Mucosa of descending colon (tissue), 3 donors: ENCODE results near the gene HDAC4. TPM values are rescaled to one million over a fixed set of nuclear protein-coding genes. Genes with fewer than 3 reads are reported as not detected.
A peak's percentile ranks its signal among the peaks of the same experiment; 100 is the strongest.
"Not testable (repeated sequence)": the region's sequence is repeated elsewhere in the genome, so short reads cannot be mapped to it uniquely, and the experiment has no call there.

Source experiments
- ATAC-seq: fragments of 200-7000 bp; cut with Tn5 transposase; one replicate; pipeline ENCODE4 v1.9.1; 2020; ENCODE audit warnings: mild to moderate bottlenecking, moderate library complexity
- DNase-seq, 3 donors: peaks; one replicate each; pipeline ENCODE4 v3.0.0-alpha.2; 2020
- H3K36me3 ChIP-seq: fragments of 200-600 bp; one replicate; pipeline ENCODE4 v1.8.0; 2021; ENCODE audit warnings: low read depth, mild to moderate bottlenecking
- H3K4me1 ChIP-seq: fragments of 200-600 bp; one replicate; pipeline ENCODE4 v1.8.0; 2021; ENCODE audit warnings: low read depth, mild to moderate bottlenecking
- H3K4me3 ChIP-seq: fragments of 200-600 bp; one replicate; pipeline ENCODE4 v1.8.0; 2021; ENCODE audit warnings: mild to moderate bottlenecking
- H3K9me3 ChIP-seq: fragments of 200-600 bp; one replicate; pipeline ENCODE4 v1.8.0; 2021; ENCODE audit warnings: mild to moderate bottlenecking
- intact Hi-C, 2 donors: fragments of 100-400 bp; cut with DNase I in 1 of 2; cut with micrococcal nuclease in 1 of 2; formaldehyde crosslinking; loops; one replicate each; pipeline versions ENCODE4 v1.11.0 to v1.11.1; 2022; cut with DNase I, micrococcal nuclease
- total RNA-seq, 3 donors: library from RNA; stranded (reverse); fragmentation: NEBNext Ultra II Directional in 2 of 3; extraction: Animal tissue kit (Norgen Biotek cat#: 25700) in 2 of 3; gene quantifications; one replicate each; pipeline versions ENCODE4 v1.2.1 to v1.2.4, GENCODE V29; 2021 to 2023
- TF ChIP-seq, protein P1 (sequence below): fragments of 200-600 bp; IDR thresholded peaks from one replicate; pipeline ENCODE4 v1.8.0; 2022; ENCODE audit warnings: antibody characterized with exemption, mild to moderate bottlenecking
- donor health status: DM: no; HTN: no; CAD: no; lungs with moderate emphysema.
- donor health status: DM: no; HTN: no; CAD: no.
- donor health status: DM: no; HTN: yes; CAD: no.

The HDAC4 gene
- total RNA-seq, 3 donors from 2014 or later = 41.4 to 147 (median 44.0) TPM

DNA sequence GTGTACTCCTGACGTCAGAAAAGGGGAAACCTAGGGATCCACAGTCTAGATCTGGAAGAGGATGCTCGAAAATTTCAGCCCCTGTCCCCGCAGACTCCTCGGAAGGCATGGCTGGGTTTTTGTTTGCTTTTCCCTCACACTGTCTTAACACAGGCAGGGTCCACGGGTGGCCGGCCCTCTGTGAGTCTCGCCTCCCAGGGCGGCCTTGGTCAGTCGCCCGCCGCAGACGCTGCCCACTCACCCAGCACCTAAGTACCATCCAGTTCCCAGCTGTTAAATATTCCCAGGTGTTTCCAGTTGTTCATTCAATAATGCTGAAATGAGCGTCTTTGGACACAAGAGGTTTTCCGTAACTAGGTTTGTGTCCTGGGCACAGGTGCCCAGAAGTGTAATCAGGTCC lies 359.8 kb downstream of the HDAC4 start:
- Histone ChIP-seq H3K4me1 (no peaks in the 10 kb centered on the region), H3K4me3 (no peak overlapping the region), H3K36me3 (no peaks in the 10 kb centered on the region), H3K9me3 (no peaks in the 10 kb centered on the region)
- no peak for DNase-seq
- intact Hi-C loops = no loop called here
- ATAC-seq = no peak
- TF ChIP-seq, protein P1, sequence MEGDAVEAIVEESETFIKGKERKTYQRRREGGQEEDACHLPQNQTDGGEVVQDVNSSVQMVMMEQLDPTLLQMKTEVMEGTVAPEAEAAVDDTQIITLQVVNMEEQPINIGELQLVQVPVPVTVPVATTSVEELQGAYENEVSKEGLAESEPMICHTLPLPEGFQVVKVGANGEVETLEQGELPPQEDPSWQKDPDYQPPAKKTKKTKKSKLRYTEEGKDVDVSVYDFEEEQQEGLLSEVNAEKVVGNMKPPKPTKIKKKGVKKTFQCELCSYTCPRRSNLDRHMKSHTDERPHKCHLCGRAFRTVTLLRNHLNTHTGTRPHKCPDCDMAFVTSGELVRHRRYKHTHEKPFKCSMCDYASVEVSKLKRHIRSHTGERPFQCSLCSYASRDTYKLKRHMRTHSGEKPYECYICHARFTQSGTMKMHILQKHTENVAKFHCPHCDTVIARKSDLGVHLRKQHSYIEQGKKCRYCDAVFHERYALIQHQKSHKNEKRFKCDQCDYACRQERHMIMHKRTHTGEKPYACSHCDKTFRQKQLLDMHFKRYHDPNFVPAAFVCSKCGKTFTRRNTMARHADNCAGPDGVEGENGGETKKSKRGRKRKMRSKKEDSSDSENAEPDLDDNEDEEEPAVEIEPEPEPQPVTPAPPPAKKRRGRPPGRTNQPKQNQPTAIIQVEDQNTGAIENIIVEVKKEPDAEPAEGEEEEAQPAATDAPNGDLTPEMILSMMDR = no peak

DNA sequence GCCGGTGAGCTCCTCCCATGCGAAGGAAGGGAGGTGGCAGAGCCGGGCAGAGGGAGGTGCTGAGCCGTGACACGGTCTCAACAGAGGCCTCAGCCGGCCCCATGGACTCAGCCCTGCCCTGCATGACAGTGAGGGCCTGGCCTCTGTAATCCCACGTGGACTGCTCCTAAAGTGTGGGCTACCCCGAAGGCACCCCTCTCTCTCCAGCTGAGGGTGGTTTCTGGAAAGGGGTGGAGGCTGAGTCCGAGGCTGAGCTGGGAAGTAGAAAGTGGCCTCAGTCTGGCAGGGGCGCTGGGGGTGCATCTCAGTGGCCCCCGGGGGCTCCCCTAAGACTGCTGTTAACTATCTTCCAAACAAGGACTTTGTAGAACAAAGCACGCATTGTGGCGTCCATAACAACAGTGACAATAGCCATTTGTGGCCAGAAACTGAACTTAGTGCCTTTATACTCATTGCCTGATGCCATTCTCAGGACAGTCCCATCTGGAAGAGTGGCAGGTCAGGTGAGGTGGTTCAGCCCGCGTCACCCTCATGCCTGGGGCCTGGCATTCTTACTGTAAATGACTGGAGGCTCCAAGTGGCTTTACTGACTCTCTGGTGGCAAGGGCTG lies 360.6 kb downstream of the HDAC4 start:
- no peaks in the 10 kb centered on the region for H3K36me3 ChIP-seq
- H3K4me3 ChIP-seq = no peak overlapping the region
- H3K4me1 ChIP-seq = no peaks in the 10 kb centered on the region
- ATAC-seq = no peak
- intact Hi-C loops = no loop called here
- peak in 1 of 3 donors; percentile 39 for DNase-seq
- H3K9me3 ChIP-seq = no peaks in the 10 kb centered on the region
- TF ChIP-seq, protein P1 = no peak

DNA sequence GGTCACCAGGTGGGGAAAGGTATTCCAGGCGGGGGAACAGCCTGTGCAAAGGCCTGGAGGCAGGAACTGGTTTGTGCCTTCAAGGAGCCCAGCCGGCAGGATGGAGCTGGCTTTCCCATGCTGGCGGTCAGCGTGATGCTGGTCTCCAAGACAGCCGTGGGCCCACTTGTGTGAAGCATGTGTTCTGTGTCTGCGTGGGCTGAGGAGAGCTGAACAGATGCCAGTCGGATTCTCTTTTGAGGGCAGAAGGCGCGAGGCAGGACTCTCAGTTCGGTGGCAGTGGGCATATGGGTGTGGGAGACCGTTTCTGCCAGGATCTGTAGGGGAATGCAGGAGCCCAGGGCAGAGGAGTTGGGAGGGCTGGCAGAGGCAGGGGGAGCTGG lies 361.4 kb downstream of the HDAC4 start:
- H3K4me3 ChIP-seq = no peak overlapping the region
- TF ChIP-seq, protein P1 = no peak
- DNase-seq (peak in 1 of 3 donors; percentile 37), ATAC-seq (no peak)
- intact Hi-C loops = no loop called here
- H3K9me3 ChIP-seq = no peaks in the 10 kb centered on the region
- H3K36me3 ChIP-seq = no peaks in the 10 kb centered on the region
- H3K4me1 ChIP-seq = no peaks in the 10 kb centered on the region

DNA sequence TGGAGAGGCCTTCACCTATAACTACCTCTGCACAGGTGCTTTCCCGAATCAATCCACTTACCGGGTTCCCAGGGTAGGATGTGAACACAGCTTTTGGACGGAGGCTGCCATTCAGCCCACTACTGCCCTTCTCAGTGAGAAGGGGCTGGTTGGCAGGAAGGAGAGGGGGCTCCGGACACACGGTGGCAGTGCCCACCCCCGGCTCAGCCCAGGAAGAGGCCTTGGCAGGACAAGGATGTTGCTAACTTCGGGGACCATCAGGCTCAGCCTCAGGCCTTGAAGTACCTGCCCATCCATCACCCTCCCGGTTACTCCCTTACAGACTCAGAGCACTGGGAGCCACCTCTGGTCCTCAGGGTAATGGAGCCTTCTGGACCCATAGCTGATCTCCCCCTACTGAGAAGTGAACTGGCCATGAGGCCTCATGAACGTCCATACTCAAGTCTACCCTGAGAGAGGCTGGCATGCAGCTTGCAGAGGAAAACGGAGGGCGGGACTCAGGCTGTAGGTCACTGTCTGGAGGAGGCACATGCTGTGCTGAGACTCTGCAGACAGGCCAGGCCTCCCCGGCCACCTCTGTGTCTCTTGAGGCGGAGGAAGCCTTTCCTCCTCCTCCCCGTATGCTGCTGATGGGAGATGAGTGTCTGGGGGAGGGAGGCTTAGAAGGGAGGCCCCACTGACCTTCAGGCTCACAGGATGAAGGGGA lies 361.9 kb downstream of the HDAC4 start:
- TF ChIP-seq, protein P1 = no peak
- no peak overlapping the region for H3K4me3 ChIP-seq
- DNase-seq (no peak), ATAC-seq (no peak)
- H3K36me3 ChIP-seq = no peaks in the 10 kb centered on the region
- H3K4me1 ChIP-seq = no peaks in the 10 kb centered on the region
- intact Hi-C loops = no loop called here
- H3K9me3 ChIP-seq = no peaks in the 10 kb centered on the region

DNA sequence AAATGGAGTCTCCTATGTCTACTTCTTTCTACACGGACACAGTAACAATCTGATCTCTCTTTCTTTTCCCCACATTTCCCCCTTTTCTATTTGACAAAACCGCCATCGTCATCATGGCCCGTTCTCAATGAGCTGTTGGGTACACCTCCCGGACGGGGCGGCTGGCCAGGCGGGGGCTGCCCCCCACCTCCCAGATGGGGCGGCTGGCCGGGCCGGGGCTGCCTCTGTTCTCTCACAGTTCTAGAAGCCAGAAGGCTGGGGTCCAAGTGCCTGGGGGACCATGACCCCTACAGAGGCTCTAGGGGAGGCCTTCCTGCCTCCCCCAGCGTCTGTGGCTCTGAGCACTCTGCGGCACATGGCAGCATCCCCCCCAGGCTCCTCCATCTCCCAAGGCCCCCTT lies 362.5 kb downstream of the HDAC4 start:
- H3K4me1 ChIP-seq, H3K36me3 ChIP-seq, ATAC-seq, H3K4me3 ChIP-seq, H3K9me3 ChIP-seq, DNase-seq, intact Hi-C loops: not testable (repeated sequence)

DNA sequence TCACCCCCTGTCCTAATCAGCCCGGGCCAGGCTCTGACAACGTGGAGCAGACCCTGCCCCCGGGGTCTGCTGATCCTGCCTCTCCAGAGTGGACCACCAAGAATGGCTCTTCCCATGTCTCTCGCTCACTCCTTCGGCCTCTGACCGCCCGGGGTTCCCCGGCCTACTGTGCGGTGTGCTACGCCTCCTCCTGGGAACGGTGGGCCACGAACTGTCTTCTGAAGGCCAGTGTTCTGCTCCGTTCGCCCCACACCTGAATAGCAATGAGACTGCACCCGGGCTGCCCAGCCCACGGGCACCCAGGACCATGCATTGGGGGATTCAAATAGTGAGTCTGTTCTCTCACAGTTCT lies 363.3 kb downstream of the HDAC4 start:
- peak in 1 of 3 donors; percentile 30 for DNase-seq
- TF ChIP-seq, protein P1 = no peak
- no peak overlapping the region for H3K4me3 ChIP-seq
- H3K4me1 ChIP-seq = no peaks in the 10 kb centered on the region
- ATAC-seq = no peak
- H3K36me3 ChIP-seq = no peaks in the 10 kb centered on the region
- no peaks in the 10 kb centered on the region for H3K9me3 ChIP-seq
- intact Hi-C loops = no loop called here
